Measurements from ENCODE around the gene MAIP1.
"Not testable (repeated sequence)": the region's sequence is repeated elsewhere in the genome, so short reads cannot be mapped to it uniquely, and the experiment has no call there.

The MAIP1 gene, protein sequence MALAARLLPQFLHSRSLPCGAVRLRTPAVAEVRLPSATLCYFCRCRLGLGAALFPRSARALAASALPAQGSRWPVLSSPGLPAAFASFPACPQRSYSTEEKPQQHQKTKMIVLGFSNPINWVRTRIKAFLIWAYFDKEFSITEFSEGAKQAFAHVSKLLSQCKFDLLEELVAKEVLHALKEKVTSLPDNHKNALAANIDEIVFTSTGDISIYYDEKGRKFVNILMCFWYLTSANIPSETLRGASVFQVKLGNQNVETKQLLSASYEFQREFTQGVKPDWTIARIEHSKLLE

DNA sequence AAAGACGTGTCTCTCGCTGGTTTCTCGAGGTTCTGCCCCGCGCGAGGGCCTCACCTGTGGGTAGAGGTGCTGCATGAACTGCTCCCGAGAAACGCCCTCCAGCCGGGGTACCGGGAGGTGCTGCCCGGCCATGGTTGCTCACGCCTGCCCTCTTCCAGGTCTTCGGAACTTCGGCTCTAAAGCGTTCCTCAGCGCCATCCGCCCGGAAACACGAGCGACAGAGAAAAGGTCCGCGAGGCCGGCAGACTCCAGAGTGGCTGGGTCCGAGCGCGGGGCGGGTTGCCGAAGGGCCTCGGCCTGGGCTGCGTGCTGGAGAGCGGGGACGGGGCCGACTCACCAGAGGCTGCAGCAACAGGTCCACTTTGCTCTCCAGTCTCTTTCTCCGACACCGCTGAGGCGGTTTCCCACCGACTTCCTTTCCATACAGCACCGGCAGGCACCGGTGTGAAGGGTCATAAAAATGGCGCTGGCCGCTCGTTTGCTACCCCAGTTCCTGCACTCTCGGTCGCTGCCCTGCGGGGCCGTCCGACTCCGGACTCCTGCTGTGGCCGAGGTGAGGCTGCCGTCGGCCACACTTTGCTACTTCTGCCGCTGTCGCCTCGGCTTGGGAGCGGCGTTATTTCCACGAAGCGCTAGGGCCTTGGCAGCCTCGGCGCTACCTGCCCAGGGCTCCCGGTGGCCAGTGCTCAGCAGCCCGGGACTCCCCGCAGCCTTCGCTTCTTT is at the start of gene MAIP1, which contains the start of gene TYW5:
Gene MAIP1 (plus strand): TSS at position 244 of the 723 bp plus-strand sequence. CDS start 217 bp downstream, at position 461.
Gene TYW5 (minus strand): TSS at position 153 of the 723 bp plus-strand sequence. CDS start 21 bp downstream, at position 132.
- in situ Hi-C loops (cut with MboI; ENCODE audit: low pct_unique_long_range_greater_than_20kb, low sequenced_read_pairs) = no loop called here
- peak; percentile 89 for DNase-seq

DNA sequence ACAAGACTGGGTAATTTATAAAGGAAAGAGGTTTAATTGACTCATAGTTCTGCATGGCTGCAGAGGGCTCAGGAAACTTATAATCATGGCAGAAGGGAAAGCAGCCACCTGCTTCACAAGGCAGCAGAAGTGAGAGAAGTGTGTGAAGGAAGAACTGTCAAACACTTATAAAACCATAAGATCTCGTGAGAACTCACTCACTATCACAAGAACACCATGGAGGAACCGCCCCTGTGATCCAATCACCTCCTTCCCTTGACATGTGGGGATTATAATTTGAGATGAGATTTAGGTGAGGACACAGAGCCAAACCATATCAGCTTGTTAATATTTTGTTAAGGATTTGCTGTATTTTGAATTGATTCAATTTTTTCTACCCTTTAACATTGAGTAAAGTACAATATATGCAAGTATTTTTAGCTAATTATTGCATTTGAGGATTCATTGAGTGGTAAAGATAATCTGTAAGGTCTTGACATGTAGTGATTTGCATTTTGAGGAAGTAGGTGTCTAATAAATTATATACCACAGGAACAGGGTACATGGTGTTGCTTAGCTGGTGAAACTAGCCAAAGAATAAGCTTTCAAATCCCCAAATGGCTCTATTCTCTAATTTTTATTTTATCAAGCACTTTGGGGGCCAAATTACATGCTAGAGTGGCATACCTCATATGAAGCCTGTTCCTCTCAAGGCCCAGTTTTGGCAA is 48.2 kb upstream of the MAIP1 start:
- in situ Hi-C loops (cut with MboI; ENCODE audit: low pct_unique_long_range_greater_than_20kb, low sequenced_read_pairs) = no loop called here
- DNase-seq = peak; percentile 63

DNA sequence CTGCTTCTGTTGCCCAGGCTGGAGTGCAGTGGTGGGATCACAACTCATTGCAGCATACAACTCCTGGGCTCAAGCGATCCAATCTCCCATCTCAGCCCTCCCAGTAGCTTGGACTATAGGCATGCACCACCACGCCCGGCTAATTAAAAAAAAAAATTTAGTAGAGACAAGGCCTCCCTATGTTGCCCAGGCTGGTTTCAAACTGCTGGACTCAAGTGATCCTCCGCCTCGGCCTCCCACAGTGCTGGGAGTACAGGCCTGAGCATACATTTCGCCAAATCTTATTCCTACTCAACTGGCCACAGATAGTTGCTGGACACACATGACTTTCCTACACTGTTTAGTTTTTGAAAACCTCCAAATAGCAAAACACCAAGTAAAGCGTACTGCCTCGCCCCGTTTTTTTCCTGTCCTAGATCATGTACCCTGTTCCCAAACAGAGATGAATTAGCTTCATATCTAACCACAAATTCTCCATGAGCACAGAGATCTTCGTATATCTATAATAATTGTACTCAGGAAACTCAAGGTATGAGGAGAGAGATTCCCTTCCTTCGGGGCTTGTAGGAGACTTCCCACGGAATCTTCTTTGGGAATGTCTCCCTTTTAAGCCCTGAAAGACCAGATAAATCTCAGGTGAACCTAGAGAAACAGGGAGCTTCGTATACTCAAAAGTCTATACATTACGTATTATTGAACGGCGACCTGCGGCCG is 44.9 kb upstream of the MAIP1 start:
- in situ Hi-C loops (cut with MboI; ENCODE audit: low pct_unique_long_range_greater_than_20kb, low sequenced_read_pairs) = no loop called here
- no peak for DNase-seq

DNA sequence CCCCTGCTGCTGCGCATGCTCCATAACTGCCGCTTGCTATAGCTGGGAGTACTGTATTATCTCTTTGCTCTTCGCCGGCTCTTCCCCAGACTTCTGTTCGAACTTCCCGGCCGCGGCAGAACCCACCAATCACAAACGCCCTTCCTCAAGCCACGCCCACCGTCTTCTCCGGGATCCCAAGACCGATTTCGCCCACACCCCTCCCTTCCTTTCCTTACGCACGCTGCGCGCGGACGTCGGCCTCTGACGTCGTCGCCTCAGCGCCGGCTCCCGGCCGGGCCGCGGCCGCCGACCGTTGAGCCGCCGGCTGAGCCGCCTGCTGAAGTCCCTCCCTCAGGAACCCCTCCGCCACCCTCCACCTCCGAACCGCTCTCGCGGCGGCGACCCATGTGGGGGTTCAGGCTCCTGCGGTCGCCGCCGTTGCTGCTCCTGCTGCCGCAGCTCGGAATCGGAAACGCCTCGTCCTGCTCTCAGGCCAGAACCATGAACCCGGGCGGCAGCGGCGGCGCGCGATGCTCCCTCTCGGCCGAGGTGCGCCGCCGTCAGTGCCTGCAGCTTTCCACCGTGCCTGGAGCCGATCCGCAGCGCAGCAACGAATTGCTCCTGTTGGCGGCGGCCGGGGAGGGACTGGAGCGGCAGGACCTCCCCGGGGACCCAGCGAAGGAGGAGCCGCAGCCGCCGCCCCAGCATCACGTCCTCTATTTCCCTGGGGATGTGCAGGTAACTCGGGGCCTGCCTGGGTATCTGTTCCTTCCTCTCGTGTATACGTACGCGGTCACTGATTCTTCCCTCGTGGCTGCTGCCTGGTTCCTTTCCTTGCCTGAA is 44.1 kb upstream of the MAIP1 start, which contains the start of gene C2orf69:
Gene C2orf69 (plus strand): TSS at position 242 of the 825 bp plus-strand sequence. CDS start 146 bp downstream, at position 388.
- DNase-seq = peak; percentile 99
- in situ Hi-C loops (cut with MboI; ENCODE audit: low pct_unique_long_range_greater_than_20kb, low sequenced_read_pairs) = no loop called here

DNA sequence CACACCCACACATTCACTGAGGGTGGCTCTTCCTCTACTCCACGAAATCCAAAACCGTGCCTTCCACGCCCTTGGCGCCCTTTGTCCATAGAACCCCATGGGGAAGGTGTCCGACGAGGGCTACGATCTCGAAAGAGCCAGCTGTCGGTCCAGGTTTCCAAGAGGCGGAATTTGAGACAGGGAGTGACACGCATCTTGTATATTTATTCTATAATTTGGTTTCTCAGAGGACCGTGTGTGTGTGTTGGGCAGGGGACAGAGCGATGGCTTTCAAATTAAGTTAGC is 43.6 kb upstream of the MAIP1 start:
- DNase-seq = no peak
- in situ Hi-C loops (cut with MboI; ENCODE audit: low pct_unique_long_range_greater_than_20kb, low sequenced_read_pairs) = no loop called here

DNA sequence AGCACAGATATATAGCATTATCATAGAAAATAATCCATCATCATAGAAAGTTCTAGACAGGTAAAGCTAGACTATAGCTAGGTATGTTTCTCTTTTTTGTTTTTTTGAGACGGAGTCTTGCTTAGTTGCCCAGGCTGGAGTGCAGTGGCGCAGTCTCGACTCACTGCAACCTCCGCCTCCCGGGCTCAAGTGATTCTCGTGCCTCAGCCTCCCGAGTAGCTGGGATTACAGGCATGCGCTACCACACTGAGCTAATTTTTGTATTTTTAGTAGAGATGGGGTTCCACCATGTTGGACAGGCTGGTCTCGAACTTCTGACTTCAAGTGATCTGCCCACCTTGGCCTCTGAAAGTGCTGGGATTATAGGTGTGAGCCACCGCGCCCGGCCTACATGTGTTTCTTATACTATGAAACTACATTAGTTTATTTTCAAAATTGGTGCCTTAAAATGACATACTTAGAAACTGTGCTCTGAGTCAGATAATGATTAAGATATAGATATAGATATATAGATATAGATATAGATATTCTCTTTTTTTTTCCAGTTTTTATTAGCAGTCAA is 42.7 kb upstream of the MAIP1 start:
- DNase-seq; in situ Hi-C loops (cut with MboI; ENCODE audit: low pct_unique_long_range_greater_than_20kb, low sequenced_read_pairs): not testable (repeated sequence)

DNA sequence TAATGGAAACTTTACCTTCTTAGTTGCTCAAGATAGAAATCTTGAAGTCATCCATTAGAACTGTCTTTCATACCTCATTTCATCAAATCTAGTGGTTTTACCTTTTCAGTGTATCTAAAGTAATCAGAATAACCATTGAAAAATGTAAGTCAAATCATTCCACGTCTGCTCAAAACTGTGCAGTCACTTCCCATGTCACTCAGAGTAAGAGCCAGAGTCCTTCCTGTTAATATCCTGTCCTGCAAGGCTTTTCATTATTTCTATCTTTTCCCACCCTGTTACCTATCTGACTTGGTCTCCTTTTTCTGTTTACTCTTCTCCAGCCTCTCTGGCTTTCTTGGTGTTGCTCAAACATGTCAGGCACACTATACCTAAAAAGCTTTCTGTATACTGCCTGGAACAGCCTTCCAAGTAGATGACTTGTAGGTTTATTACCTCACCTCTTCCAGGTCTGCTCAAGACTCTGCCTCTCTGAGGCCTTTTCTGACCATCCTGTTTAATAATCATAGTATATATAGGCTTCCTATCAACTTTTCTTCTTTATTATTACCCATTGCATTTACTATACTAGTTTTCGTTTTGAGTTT is 40.9 kb upstream of the MAIP1 start:
- no peak for DNase-seq
- in situ Hi-C loops (cut with MboI; ENCODE audit: low pct_unique_long_range_greater_than_20kb, low sequenced_read_pairs) = no loop called here

DNA sequence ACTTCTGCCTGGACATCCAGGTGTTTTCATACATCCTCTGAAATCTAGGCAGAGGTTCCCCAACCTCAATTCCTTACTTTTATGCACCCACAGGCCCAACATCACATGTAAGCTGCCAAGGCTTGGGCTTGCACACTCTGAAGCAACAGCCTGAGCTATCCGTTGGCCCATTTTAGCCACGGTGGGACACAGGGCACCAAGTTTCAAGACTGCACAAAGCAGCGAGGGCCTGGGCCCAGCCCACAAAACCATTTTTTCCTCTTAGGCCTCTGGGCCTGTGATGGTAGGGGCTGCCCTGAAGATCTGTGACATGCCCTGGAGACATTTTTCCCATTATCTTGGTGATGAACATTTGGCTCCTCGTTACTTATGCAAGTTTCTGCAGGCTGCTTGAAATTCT is 38.4 kb upstream of the MAIP1 start:
- DNase-seq = no peak
- in situ Hi-C loops (cut with MboI; ENCODE audit: low pct_unique_long_range_greater_than_20kb, low sequenced_read_pairs) = no loop called here

DNA sequence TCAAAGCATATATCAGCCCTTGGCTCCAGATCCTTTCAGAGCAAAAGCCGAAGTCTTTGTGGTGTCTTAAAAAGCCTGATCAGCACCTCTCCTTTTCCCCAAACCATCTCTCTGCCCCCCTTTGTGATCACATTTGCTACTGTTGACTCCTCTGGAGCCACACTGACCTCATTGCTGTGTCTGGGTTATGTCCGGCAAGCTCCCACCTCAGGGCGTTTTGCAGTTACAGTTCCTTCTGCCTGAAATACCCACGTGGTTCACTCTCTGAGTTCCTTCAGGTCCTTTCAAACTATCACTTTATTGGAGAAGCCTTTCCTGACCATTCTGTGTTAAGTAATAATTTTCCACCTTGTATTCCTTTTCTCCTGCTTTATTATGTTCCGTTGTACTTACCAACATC is 32.5 kb upstream of the MAIP1 start:
- in situ Hi-C loops (cut with MboI; ENCODE audit: low pct_unique_long_range_greater_than_20kb, low sequenced_read_pairs) = no loop called here
- DNase-seq = no peak

DNA sequence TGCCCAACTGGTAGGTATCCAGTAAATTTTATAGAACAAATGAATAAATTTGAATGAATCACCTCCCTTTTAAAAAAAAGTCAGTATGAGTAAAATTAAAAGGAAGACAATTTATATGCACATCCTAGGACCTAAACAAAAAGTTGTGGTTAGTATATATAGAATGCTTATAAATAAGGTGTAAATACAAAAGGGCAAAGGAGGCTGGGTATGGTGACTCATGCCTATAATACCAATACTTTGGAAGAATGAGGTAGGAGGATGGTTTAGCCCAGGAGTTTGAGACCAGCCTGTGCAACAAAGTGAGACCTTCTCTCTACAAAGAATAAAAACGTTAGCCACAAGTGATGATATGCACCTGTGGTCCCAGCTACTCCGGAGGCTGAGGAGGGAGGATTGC is 31.5 kb upstream of the MAIP1 start:
- DNase-seq = no peak

DNA sequence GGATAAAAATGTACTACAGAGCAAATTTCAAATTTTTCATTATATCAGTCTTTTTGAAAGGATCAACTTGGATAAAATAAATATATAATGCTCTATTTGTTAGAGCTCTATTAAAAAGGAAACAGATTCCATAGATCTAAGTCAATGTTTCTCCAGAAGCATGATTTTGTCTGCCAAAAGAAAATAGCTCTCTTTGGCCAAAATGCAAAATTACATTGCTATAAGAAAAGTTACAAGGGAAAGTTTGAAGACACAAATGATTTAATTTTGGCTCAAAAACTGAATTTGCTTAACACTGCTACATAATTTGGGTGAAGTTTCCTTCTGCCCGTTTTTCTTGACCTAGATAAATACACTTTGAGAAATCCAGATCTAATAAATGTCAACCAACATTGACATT is 28.6 kb upstream of the MAIP1 start:
- DNase-seq = no peak
- in situ Hi-C loops (cut with MboI; ENCODE audit: low pct_unique_long_range_greater_than_20kb, low sequenced_read_pairs) = no loop called here

More for the DNA sequence above, 31.5 kb upstream of the MAIP1 start:
- in situ Hi-C loops (cut with MboI; ENCODE audit: low pct_unique_long_range_greater_than_20kb, low sequenced_read_pairs) = no loop called here

DNA sequence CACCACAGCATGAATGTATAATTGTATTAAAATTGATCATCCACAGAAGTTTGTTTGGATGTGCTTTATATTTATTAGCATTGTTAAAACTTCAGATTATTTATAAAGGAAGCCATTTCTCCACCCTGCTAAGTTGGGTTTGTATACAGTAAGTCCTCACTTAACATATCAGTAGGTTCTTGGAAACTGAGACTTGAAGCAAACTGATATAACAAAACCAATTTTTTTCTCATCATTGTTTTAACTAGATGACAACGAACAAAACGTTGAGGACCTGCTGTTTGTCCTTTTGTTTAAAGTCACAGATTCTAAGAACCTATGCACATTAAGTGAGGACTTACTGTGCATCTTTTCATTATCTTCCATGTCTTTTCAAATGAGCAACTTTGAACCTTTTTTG is 27.2 kb upstream of the MAIP1 start:
- no peak for DNase-seq
- in situ Hi-C loops (cut with MboI; ENCODE audit: low pct_unique_long_range_greater_than_20kb, low sequenced_read_pairs) = no loop called here

DNA sequence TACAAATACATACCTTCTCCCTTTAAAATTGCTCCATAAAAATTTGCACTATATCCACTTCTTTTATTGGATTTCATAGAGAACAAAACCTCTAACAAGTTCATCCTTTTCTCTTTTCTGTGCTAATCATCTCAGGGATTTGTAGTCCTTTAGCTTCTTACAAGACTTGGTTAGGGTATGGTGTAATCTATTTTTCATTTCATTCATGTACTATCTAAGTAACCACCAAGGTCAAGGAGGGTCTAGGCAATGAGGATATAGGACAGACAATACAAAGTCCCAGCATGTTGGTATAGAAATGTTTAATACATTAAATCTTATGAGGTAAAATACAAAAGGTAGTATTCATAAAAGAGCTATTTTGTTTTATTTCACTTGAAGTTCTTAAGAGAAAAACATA is 26.8 kb upstream of the MAIP1 start:
- in situ Hi-C loops (cut with MboI; ENCODE audit: low pct_unique_long_range_greater_than_20kb, low sequenced_read_pairs) = no loop called here
- DNase-seq = no peak

DNA sequence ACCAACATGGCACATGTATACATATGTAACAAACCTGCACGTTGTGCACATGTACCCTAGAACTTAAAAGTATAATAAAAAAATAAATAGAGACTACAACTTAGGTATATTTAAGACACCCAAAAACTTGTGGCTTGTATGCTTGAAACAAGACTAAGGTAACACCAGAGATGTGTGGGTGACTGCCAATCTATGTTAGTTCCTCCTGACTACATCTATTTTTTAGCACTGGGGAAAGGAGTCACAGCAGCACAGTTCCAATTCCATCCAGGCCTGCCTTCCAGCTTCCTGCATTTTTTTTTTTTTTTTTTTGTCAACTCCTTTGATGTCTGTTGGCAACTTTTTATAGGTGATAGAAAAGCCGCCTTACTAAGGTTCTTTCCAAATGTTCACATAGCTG is 26.1 kb upstream of the MAIP1 start:
- no peak for DNase-seq
- in situ Hi-C loops (cut with MboI; ENCODE audit: low pct_unique_long_range_greater_than_20kb, low sequenced_read_pairs) = no loop called here

DNA sequence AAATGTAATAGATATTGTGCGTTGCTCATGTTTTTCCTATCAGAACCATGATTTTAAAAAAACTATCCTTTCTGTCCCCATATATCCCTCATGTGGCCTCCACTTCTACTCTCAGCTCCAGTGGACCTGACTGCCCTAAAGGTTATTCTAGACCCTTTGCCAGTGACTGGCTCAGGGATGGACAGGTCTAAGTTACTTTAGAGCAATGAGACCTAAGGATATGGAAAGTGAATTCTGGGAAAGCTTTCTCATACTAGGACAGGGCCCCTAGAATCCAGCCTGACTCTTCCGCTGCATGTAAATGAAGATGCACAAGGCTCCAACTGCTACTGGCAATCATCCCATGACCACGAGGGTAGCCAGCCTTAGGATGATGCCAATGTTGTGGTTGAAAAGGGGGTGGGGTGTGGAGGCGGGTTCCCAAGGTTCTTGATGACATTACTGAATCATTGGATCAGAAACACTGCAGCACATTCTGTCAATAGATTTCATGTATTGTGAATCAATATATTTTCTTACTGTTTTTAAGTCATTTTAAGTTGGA is 23.0 kb upstream of the MAIP1 start:
- DNase-seq = no peak
- in situ Hi-C loops (cut with MboI; ENCODE audit: low pct_unique_long_range_greater_than_20kb, low sequenced_read_pairs) = no loop called here

DNA sequence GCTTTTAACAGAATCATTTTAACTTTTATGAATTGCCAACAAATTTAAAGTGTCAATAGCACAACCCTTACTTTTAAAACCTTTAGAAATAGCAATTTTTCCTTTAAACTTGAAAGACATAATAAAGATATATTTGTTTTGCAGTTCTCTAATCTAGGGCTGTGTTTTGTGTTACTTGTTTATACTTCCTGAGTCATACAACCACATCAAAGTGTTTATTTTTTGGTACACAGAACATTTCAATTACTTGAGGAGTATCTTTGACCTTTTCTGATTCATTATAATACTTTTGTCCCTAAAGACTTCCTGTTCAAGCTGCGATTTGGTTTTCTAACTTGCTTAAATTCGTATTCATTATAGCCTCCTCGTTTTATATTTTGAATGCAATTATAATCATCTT is 21.9 kb upstream of the MAIP1 start:
- DNase-seq = no peak
- in situ Hi-C loops (cut with MboI; ENCODE audit: low pct_unique_long_range_greater_than_20kb, low sequenced_read_pairs) = no loop called here

DNA sequence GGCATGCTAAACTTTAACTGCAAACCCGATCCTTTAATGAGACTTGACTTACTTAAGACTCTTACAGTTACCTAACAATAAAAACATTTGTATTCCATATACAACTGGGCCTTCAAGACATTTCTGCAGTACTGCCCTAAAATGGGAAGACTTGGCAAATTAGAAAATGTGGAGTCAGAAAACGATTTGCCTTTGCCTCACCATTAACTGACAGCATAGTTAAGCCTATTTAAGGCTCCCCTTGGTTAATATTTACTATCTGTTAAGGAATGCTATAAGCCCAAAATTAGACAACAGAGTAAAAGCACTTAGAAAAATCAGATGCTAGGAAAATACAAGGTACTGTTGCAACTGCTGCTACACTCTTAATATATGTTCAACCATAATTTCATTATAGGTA is 18.8 kb upstream of the MAIP1 start:
- DNase-seq = no peak
- in situ Hi-C loops (cut with MboI; ENCODE audit: low pct_unique_long_range_greater_than_20kb, low sequenced_read_pairs) = no loop called here

DNA sequence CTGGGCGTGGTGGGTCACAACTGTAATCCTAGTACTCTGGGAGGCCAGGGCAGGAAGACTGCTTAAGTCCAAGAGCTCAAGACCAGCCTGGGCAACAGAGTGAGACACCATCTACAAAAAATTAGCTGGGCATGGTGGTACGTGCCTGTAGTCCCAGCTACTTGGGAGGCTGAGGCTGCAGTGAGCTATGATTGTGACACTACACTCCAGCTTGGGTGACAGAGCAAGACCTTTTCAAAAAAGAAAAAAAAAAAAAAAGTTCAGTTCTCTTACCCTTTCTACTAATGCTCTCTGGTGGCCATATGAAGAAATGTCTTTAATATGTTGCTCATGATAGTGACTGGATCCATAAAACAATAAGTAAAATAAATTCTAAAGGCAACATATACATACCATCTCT is 15.0 kb upstream of the MAIP1 start:
- peak; percentile 68 for DNase-seq
- in situ Hi-C loops (cut with MboI; ENCODE audit: low pct_unique_long_range_greater_than_20kb, low sequenced_read_pairs) = no loop called here

Measured in KBM-7 (cell line).